NB4 (cell line): ENCODE data around the gene KMT2C.

Experiments used
- DNase-seq: peaks from one replicate; pipeline ENCODE4 v3.0.0; 2010; ENCODE audit warnings: low read depth
- H3K4me3 ChIP-seq: one replicate; pipeline ENCODE4 v1.5.1; 2011; ENCODE audit warnings: mild to moderate bottlenecking, low read depth, low read length, moderate library complexity
- MYC ChIP-seq: IDR thresholded peaks from 2 replicates; pipeline ENCODE4 v1.6.1; 2011; ENCODE audit warnings: low read depth, low read length
- POLR2A ChIP-seq: IDR thresholded peaks from 2 replicates; pipeline ENCODE4 v1.6.1; 2011; ENCODE audit warnings: mild to moderate bottlenecking; ENCODE audit not compliant: insufficient read length; ENCODE audit errors: extremely low read depth
- TF ChIP-seq, protein P1 (sequence below): IDR thresholded peaks from 2 replicates; pipeline ENCODE4 v1.6.1; 2011; ENCODE audit warnings: low read depth, low read length
- TF ChIP-seq, protein P2 (sequence below): IDR thresholded peaks from one replicate; pipeline ENCODE4 v1.5.1; 2012; ENCODE audit warnings: low read depth, low read length

KMT2C gene

DNA sequence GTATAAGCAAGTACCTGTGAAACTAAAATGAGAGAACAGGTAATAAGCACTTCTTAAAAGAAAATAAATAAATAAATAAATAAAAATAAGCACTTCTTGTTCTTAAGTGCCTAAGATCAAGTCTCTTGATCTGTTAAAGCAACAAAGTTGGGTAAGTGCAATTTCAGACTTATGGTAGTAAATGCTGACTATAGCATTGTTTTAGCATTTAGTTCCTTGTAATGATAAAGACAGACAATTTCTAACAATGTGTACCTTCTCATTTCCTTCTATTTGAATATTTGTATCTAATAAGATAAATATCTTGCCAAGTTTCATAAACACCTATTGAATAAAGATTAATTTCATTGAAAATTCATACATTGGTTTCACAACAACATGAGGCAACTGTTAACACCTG, 323.0 kb downstream of the KMT2C start:
- no peak overlapping the region for H3K4me3 ChIP-seq
- TF ChIP-seq, protein P1, sequence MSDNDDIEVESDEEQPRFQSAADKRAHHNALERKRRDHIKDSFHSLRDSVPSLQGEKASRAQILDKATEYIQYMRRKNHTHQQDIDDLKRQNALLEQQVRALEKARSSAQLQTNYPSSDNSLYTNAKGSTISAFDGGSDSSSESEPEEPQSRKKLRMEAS: no peak
- TF ChIP-seq MYC: no peak
- TF ChIP-seq POLR2A: no peak
- TF ChIP-seq, protein P2, sequence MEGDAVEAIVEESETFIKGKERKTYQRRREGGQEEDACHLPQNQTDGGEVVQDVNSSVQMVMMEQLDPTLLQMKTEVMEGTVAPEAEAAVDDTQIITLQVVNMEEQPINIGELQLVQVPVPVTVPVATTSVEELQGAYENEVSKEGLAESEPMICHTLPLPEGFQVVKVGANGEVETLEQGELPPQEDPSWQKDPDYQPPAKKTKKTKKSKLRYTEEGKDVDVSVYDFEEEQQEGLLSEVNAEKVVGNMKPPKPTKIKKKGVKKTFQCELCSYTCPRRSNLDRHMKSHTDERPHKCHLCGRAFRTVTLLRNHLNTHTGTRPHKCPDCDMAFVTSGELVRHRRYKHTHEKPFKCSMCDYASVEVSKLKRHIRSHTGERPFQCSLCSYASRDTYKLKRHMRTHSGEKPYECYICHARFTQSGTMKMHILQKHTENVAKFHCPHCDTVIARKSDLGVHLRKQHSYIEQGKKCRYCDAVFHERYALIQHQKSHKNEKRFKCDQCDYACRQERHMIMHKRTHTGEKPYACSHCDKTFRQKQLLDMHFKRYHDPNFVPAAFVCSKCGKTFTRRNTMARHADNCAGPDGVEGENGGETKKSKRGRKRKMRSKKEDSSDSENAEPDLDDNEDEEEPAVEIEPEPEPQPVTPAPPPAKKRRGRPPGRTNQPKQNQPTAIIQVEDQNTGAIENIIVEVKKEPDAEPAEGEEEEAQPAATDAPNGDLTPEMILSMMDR: no peak
- DNase-seq: no peak

DNA sequence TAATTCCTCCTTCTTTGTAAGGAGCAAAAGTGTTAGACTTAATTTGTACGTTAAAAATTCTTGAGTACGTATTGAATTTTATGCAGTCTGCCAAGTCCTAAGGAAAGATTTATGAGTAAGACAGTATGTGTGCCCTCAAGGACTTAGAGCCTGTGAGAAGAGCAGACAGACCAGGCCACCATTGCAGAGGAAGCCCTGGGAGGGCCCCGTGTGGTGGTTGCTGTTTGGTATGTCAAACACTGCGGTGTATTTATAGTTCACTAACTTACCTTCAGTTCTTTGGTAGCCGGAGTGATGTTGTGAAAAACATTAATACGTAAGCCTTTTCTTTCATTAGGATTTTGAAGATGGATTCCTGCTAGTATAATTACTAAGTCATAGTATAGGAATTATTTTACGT, 327.4 kb downstream of the KMT2C start:
- DNase-seq: no peak
- no peak overlapping the region for H3K4me3 ChIP-seq
- no peak for TF ChIP-seq POLR2A
- TF ChIP-seq, protein P2: no peak
- TF ChIP-seq, protein P1: no peak
- no peak for TF ChIP-seq MYC

DNA sequence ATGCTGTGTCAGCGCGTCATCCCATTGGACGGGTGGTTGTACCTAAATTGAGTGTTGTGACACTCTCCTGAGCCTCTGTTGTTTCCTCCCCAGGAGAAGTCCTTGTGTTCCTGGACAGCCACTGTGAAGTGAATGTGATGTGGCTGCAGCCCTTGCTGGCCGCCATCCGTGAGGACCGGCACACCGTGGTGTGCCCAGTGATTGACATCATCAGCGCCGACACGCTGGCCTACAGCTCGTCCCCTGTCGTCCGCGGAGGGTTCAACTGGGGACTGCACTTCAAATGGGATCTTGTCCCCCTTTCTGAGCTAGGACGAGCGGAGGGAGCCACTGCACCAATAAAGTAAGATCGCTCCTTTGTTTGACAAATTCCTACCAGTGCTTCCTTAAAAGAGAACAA, 327.9 kb downstream of the KMT2C start:
- TF ChIP-seq MYC: no peak
- no peak for TF ChIP-seq POLR2A
- TF ChIP-seq, protein P2: no peak
- TF ChIP-seq, protein P1: no peak
- H3K4me3 ChIP-seq: no peak overlapping the region
- DNase-seq: no peak

DNA sequence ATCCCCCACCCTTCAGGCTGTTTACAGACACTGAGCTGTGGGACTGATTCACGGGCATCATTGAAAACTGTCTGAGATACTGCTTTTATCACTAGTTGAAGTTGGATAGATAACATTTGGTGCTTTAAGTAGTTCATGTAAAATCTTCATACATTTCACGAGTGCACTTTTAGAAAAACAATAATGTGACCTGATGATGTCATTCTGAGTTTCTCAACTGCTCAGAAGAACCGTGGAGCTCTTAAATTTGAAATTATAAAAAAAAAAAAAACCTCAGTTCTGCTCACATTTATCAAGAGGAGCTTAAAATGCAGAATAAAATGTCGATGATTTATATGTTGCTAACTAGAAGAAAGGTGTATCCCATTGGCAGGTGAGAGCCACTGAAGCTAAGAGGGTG, 328.8 kb downstream of the KMT2C start:
- no peak for DNase-seq
- no peak overlapping the region for H3K4me3 ChIP-seq
- TF ChIP-seq, protein P2: no peak
- TF ChIP-seq MYC (no peak), POLR2A (no peak)
- TF ChIP-seq, protein P1: no peak

DNA sequence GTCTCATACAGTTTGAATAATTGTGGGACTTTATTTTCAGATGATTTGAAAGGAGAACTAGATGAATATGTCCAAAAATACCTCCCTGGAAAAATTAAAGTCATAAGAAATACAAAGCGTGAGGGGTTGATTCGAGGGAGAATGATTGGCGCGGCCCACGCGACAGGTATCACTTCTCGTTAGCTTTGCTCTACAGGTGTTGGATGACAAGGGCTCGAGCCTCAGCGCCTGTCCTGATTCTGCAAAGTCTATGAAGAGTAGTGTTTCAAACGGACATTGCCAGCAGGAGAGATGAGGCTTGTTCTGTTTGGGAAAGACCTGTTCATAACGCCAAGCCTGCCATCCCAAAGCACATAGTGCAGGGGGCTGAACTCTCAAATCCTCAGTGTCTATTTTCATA, 330.6 kb downstream of the KMT2C start:
- TF ChIP-seq, protein P1: no peak
- no peak for TF ChIP-seq MYC
- TF ChIP-seq POLR2A: no peak
- TF ChIP-seq, protein P2: no peak
- DNase-seq: no peak
- no peak overlapping the region for H3K4me3 ChIP-seq

DNA sequence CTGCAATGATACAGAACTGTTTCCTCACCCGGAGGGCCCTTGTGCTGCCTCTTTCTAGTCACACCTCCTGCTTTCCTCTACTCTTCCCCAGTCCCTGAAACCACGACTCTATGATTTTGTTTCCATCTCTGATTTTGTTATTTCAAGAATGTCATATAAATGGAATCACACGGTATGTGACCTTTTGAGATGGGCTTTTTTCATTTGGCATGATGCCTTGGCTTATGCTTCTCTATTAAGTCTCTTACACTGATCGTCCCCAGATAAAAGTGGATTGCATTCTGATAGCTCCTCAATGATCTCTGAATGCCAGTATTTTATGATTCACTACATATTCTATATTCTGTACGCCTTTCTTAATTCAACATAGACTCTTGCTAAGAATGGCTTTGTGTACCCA, 332.1 kb downstream of the KMT2C start:
- DNase-seq: no peak
- H3K4me3 ChIP-seq: no peak overlapping the region
- TF ChIP-seq MYC (no peak), POLR2A (no peak)
- TF ChIP-seq, protein P1: no peak
- TF ChIP-seq, protein P2: no peak
